SK-N-SH (cell line): ENCODE results near the gene FKBP9.

Source experiments
- MAX ChIP-seq: IDR thresholded peaks from 2 replicates; pipeline ENCODE4 v1.4.0; 2012; ENCODE audit warnings: low read depth
- USF2 ChIP-seq: fragments of 150-350 bp; IDR thresholded peaks from 2 replicates; pipeline ENCODE4 v1.6.1; 2017; ENCODE audit warnings: antibody characterized with exemption, low read length, low read depth, borderline replicate concordance

DNA sequence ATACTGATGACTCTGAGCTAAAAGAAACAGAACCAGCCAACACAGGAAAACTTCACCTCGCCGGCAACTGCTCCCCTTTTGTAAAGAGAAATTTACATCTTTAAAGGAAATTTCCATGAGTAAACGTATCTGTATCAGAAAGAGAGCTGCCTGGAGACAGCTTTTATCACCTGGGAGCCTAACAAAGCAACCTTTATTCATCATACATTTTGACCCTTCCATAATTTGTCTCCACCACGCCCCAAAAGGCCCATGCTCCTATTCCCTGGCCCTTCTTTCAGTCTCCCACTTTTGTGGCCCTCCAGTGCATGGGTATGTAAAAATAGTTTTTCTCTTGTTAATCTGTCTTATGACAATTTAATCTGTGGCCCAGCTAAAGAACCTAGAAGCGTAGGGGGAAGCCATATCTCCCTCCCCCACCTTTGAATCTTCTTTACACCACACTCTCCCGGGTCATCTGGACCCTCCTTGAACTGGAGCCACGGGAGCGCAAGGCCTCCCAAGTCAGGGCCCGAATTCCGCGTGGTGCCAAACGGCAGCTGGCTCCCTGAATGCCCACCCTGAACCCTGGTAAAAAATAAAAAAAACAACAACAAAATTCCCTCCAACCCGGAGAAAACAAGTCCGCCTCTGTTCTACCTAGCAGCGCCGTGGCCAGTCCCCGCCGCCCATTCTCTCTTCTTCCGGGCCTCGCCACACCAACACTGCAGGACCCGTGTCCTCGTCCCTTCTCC lies 15.4 kb upstream of the FKBP9 start:
- 0 out of 2 replicates have a peak, but pooled peaks have one; percentile 55 for TF ChIP-seq MAX
- TF ChIP-seq USF2 = no peak
